GM12865 (cell line): ENCODE data around the gene LAIR2.

Experiments
- DNase-seq: peaks from one replicate; pipeline ENCODE4 v3.0.0; 2010; ENCODE audit warnings: low read depth
- H3K4me3 ChIP-seq: 2 replicates; pipeline ENCODE4 v1.5.1; 2011; ENCODE audit warnings: mild to moderate bottlenecking, low read depth, low read length, control low read depth
- CTCF ChIP-seq: IDR thresholded peaks from 2 replicates; pipeline ENCODE4 v1.5.1; 2011; ENCODE audit warnings: low read length, control low read depth, low read depth, inconsistent platforms; ENCODE audit not compliant: insufficient read depth; ENCODE audit errors: missing control alignments

Gene LAIR2

GRCh38 chr19:54551950-54552912 lies 49.6 kb downstream of the LAIR2 start:
- peak; percentile 72 for DNase-seq
- no peak for TF ChIP-seq CTCF
- peak overlapping the region; percentile 10 for H3K4me3 ChIP-seq

GRCh38 chr19:54552913-54553310 lies 50.3 kb downstream of the LAIR2 start:
- DNase-seq = no peak
- no peak overlapping the region for H3K4me3 ChIP-seq
- TF ChIP-seq CTCF = no peak

GRCh38 chr19:54554006-54554405 lies 51.4 kb downstream of the LAIR2 start:
- DNase-seq = no peak
- TF ChIP-seq CTCF = no peak
- no peak overlapping the region for H3K4me3 ChIP-seq

- H3K4me3 ChIP-seq = no peak overlapping the region
Observed at GRCh38 chr19:54554896-54555295, 52.3 kb downstream of the LAIR2 start.

GRCh38 chr19:54556194-54556593 lies 53.6 kb downstream of the LAIR2 start:
- peak; percentile 64 for DNase-seq
- no peak for TF ChIP-seq CTCF
- H3K4me3 ChIP-seq = no peak overlapping the region

More at GRCh38 chr19:54554896-54555295, 52.3 kb downstream of the LAIR2 start:
- no peak for DNase-seq
- no peak for TF ChIP-seq CTCF

- DNase-seq = no peak
- H3K4me3 ChIP-seq = no peak overlapping the region
- TF ChIP-seq CTCF = no peak
Observed at GRCh38 chr19:54558339-54558738, 55.7 kb downstream of the LAIR2 start.
